ENCODE results near the gene C6orf15.
A peak's percentile ranks its signal among the peaks of the same experiment; 100 is the strongest.

Gene C6orf15

DNA sequence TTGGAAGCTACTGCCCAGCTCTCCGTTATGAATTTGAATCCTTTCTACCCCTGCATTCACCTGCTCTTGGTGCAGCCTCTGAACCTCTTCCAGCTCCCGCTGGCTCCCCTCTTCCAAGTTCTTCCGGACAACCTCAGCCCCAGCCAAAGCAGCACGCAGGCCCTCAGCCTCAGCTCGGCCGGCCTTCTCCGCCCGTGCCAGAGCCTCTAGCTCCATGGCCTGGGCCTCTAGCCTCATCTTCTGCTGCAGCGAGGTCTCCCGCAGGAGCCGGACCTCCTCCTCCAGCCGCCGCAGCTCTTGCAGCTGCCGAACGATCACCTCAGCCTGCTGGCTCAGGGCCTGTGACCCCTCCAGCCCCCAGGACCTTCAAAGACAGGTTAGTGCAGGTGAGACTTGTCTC lies 42.1 kb upstream of the C6orf15 start:
- DNase-seq (ENCODE audit: low read depth) = no peak
- no peak overlapping the region for H3K4me3 ChIP-seq (ENCODE audit: low read depth, low read length)
- TF ChIP-seq, protein P1, sequence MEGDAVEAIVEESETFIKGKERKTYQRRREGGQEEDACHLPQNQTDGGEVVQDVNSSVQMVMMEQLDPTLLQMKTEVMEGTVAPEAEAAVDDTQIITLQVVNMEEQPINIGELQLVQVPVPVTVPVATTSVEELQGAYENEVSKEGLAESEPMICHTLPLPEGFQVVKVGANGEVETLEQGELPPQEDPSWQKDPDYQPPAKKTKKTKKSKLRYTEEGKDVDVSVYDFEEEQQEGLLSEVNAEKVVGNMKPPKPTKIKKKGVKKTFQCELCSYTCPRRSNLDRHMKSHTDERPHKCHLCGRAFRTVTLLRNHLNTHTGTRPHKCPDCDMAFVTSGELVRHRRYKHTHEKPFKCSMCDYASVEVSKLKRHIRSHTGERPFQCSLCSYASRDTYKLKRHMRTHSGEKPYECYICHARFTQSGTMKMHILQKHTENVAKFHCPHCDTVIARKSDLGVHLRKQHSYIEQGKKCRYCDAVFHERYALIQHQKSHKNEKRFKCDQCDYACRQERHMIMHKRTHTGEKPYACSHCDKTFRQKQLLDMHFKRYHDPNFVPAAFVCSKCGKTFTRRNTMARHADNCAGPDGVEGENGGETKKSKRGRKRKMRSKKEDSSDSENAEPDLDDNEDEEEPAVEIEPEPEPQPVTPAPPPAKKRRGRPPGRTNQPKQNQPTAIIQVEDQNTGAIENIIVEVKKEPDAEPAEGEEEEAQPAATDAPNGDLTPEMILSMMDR (conservative IDR thresholded peaks at IDR 0.05; ENCODE audit: low read depth, low read length) = no peak

- no peak for DNase-seq (ENCODE audit: low read depth)
- no peak overlapping the region for H3K4me3 ChIP-seq (ENCODE audit: low read depth, low read length)
- TF ChIP-seq, protein P1 (conservative IDR thresholded peaks at IDR 0.05; ENCODE audit: low read depth, low read length) = no peak
Observed at GRCh38 chr6:31152781-31153180, 40.4 kb upstream of the C6orf15 start.

GRCh38 chr6:31149827-31150447 lies 37.6 kb upstream of the C6orf15 start:
- no peak overlapping the region for H3K4me3 ChIP-seq (ENCODE audit: low read depth, low read length)
- no peak for DNase-seq (ENCODE audit: low read depth)
- TF ChIP-seq, protein P1 (conservative IDR thresholded peaks at IDR 0.05; ENCODE audit: low read depth, low read length) = no peak

- no peak for DNase-seq (ENCODE audit: low read depth)
- no peak overlapping the region for H3K4me3 ChIP-seq (ENCODE audit: low read depth, low read length)
- TF ChIP-seq, protein P1 (conservative IDR thresholded peaks at IDR 0.05; ENCODE audit: low read depth, low read length) = no peak
Observed at GRCh38 chr6:31145386-31145785, 33.0 kb upstream of the C6orf15 start.

DNA sequence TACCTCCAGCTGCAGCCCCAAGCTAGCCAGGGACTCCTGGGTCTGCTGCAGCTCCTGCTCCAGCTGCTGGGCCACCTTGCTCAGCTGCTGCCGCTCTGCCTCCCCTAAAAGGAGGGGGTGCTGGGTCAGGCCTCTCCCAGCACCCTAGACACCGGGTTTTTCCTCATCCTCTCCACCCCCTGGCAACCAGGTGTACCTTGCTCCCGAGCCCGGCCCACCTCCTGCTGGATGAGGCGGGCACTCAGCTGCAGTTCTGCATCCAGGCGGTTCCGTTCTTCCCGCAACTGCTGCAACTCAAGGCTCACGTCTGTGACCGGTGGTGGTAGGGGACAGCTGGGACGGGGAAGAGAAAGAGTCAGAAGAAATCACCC lies 32.6 kb upstream of the C6orf15 start:
- DNase-seq (ENCODE audit: low read depth) = no peak
- TF ChIP-seq, protein P1 (conservative IDR thresholded peaks at IDR 0.05; ENCODE audit: low read depth, low read length) = no peak
- no peak overlapping the region for H3K4me3 ChIP-seq (ENCODE audit: low read depth, low read length)

DNA sequence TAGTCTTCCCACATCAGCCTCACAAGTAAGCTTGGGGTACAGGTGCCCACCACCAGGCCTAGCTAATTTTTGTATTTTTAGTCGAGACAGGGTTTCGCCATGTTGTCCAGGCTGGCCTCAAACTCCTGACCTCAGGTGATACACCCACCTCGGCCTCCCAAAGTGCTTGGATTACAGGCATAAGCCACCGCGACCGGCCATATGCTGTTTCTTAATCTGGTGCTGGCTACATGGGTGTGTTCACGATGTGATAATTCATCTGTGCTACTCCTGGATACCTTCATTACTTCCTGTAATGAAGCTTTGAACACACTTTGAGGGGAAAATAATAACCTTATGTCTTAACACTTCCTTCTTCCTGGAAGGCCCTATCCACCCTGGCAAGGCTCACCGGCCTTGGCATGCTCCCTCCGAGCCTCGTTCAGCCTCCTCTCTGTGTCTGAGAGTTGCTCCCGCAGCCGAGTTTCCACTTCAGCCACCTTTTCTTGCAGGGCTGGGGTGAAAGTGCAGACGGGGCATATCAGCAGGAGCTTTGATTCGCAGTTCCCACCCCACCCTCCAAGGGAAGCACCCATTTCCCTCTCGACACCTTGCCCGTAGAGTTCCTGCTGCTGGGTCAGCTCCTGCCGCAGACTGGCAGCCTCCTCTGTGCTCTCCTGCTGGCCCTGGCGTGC lies 32.1 kb upstream of the C6orf15 start:
- H3K4me3 ChIP-seq (ENCODE audit: low read depth, low read length) = no peak overlapping the region
- no peak for DNase-seq (ENCODE audit: low read depth)
- TF ChIP-seq, protein P1 (conservative IDR thresholded peaks at IDR 0.05; ENCODE audit: low read depth, low read length) = no peak

GRCh38 chr6:31143148-31143547 lies 30.8 kb upstream of the C6orf15 start:
- TF ChIP-seq, protein P1 (conservative IDR thresholded peaks at IDR 0.05; ENCODE audit: low read depth, low read length) = no peak
- peak; percentile 91 for DNase-seq (ENCODE audit: low read depth)
- H3K4me3 ChIP-seq (ENCODE audit: low read depth, low read length) = no peak overlapping the region
